Heart left ventricle (tissue), 16 donors: Measurements from ENCODE around the gene MSANTD3. TPM values are rescaled to one million over a fixed set of nuclear protein-coding genes. Genes with fewer than 3 reads are reported as not detected.
A peak's percentile ranks its signal among the peaks of the same experiment; 100 is the strongest.

Experiments used
- ATAC-seq, 4 donors: fragments of 200-7000 bp; cut with Tn5 transposase; one replicate each; pipeline ENCODE4 v1.9.1; 2020 to 2022; ENCODE audit warnings: moderate library complexity in 4 of 4, mild to moderate bottlenecking in 3 of 4, moderate number of reproducible peaks in 1 of 4
- DNase-seq, 5 donors: peaks; one replicate each; pipeline ENCODE4 v3.0.0-alpha.2; 2020
- H3K27ac ChIP-seq, 12 donors: fragments of 200-600 bp; sonication (generic) in 4 of 12; one replicate each; pipeline versions ENCODE4 v1.5.0 to v1.8.0; 2016 to 2022; ENCODE audit warnings: mild to moderate bottlenecking in 2 of 12
- H3K27me3 ChIP-seq, 9 donors: fragments of 200-600 bp; sonication (generic) in 2 of 9; one replicate each; pipeline versions ENCODE4 v1.5.1 to v1.8.0; 2016 to 2022; ENCODE audit warnings: mild to moderate bottlenecking in 3 of 9
- H3K36me3 ChIP-seq, 9 donors: fragments of 200-600 bp; sonication (generic) in 2 of 9; one replicate each; pipeline versions ENCODE4 v1.5.0 to v1.8.0; 2018 to 2022; ENCODE audit warnings: mild to moderate bottlenecking in 2 of 9
- H3K4me1 ChIP-seq, 12 donors: fragments of 200-600 bp; sonication (generic) in 4 of 12; one replicate each; pipeline versions ENCODE4 v1.5.0 to v1.8.0; 2016 to 2022; ENCODE audit warnings: mild to moderate bottlenecking in 3 of 12
- H3K4me3 ChIP-seq, 12 donors: fragments of 200-600 bp; sonication (generic) in 4 of 12; one replicate each; pipeline versions ENCODE4 v1.5.0 to v1.8.0; 2017 to 2022; ENCODE audit warnings: mild to moderate bottlenecking in 9 of 12, moderate library complexity in 4 of 12
- H3K9me3 ChIP-seq, 12 donors: fragments of 200-600 bp; sonication (generic) in 4 of 12; one replicate each; pipeline versions ENCODE4 v1.5.0 to v1.8.0; 2016 to 2022; ENCODE audit warnings: mild to moderate bottlenecking in 1 of 12
- POLR2A ChIP-seq, 2 donors: fragments of 450-650 bp; IDR thresholded peaks; one replicate each; pipeline ENCODE4 v1.6.1; 2017; ENCODE audit warnings: antibody characterized with exemption in 2 of 2, mild to moderate bottlenecking in 2 of 2, moderate library complexity in 2 of 2
- WGBS, 4 donors: extraction: QIAGEN DNeasy Blood & Tissue Kit in 2 of 4; methylation state at CpG; one replicate each; pipeline versions ENCODE4 v1.1.5 to v1.1.7; 2013 to 2018; 5-methylcytosine and 5-hydroxymethylcytosine counted together
- intact Hi-C, 10 donors: fragments of 100-400 bp; cut with DNase I; formaldehyde crosslinking; loops; one replicate each; pipeline versions ENCODE4 v1.11.1 to v1.14.2; 2022
- polyA plus RNA-seq, 2 donors: library from polyadenylated mRNA; stranded (reverse); fragments of 200-250 nt; gene quantifications; one replicate each; pipeline ENCODE4 v1.2.3, GENCODE V29; 2013
- total RNA-seq, 9 donors: library from RNA; depleted of rRNA in 2 of 9; stranded (reverse); fragments of >200 nt in 2 of 9; fragmentation: NEBNext Ultra II Directional in 3 of 9; extraction: Animal tissue kit (Norgen Biotek cat#: 25700) in 3 of 9; gene quantifications; one replicate each; pipeline versions ENCODE4 v1.1.0 to v1.2.4, GENCODE V29; 2016 to 2023
- TF ChIP-seq, protein P1 (sequence below), 12 donors: fragments of 200-600 bp; sonication (generic) in 4 of 12; IDR thresholded peaks; one replicate each; pipeline versions ENCODE4 v1.5.0 to v1.8.0; 2018 to 2022; ENCODE audit warnings: antibody characterized with exemption in 12 of 12, mild to moderate bottlenecking in 5 of 12
- donor health status: ischemic (EF 13 %, LVEDD 7.1; RV severe dilation, severe dysfunction).
- donor health status: healthy with polysubstance abuse.
- donor health status: DM: no; HTN: yes; CAD: no.
- donor health status: DM: no; HTN: no; CAD: no.
- donor health status: ischemic (EF 25% LVEDD 6.9; RV normal size, moderate dysfunction).
- donor health status: ischemic (EF 25% LVEDD 5.7; RV mildly dilated, moderate dysfunction).
- donor health status: healthy.
- donor health status: DM: yes; HTN: yes; CAD: no.
- donor health status: ischemic (EF 35%, LVEDD 5.7; RV mildly dilated, moderate dysfunction).
- donor health status: nonischemic (EF 11% LVEDD 7.7; RV severe dilation, severe dysfunction).
- donor health status: DM: yes; HTN: yes; CAD: no.
- donor health status: PGD.
- donor health status: ischemic (EF 29% LVEDD 5.4; RV normal size, mild dysfunction).
- donor health status: nonischemic (EF 23%, LVEDD 6.1; RV moderate dilation, normal function).

Gene MSANTD3
- total and polyA plus RNA-seq, 11 donors = 14.3 to 60.5 (median 24.1) TPM

DNA sequence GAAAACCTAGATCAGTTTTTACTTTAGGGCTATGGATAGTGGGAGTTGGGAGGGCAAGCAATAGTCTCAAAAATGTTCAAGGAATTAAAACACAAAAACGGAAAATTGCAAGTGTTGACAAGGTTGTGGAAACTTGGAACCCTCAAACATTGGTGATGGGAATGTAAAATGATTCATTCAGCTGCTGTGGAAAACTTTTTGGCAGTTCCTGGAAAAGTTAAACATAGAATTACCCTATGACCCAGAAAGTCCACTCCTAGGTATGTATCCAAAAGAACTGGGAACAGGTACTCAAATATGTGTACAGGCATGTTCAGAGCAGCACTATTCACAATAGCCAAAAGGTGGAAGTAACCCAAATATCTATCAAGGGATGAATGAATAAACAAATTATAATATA, 1.2 kb upstream of the MSANTD3 start:
- Histone ChIP-seq H3K27me3 (no peaks in the 10 kb centered on the region), H3K27ac (peak overlapping the region in 7 of 12 donors; percentile 76 to 95 (median 86)), H3K4me3 (no peak overlapping the region), H3K4me1 (peaks cover 0 to 33% (median 20%) of the 10 kb centered on the region in 12 donors), H3K9me3 (no peaks in the 10 kb centered on the region), H3K36me3 (no peaks in the 10 kb centered on the region)
- DNase-seq (no peak), ATAC-seq (peak in 1 of 4 donors; percentile 21)
- WGBS, 4 donors = 26 to 32% (median 29%) methylated on average over 1 of the region's 1 CpG
- intact Hi-C loops = loop anchor here in 8 of 10 donors (5.0 to 10.0 kb wide), 6 partner anchors 71 to 601 kb away; partner anchors contain the start of genes TEX10 (in 7 of the 8) and NR4A3 (in 1 of the 8)
- no peak for TF ChIP-seq POLR2A (IDR thresholded peaks at IDR 0.05)
- TF ChIP-seq, protein P1, sequence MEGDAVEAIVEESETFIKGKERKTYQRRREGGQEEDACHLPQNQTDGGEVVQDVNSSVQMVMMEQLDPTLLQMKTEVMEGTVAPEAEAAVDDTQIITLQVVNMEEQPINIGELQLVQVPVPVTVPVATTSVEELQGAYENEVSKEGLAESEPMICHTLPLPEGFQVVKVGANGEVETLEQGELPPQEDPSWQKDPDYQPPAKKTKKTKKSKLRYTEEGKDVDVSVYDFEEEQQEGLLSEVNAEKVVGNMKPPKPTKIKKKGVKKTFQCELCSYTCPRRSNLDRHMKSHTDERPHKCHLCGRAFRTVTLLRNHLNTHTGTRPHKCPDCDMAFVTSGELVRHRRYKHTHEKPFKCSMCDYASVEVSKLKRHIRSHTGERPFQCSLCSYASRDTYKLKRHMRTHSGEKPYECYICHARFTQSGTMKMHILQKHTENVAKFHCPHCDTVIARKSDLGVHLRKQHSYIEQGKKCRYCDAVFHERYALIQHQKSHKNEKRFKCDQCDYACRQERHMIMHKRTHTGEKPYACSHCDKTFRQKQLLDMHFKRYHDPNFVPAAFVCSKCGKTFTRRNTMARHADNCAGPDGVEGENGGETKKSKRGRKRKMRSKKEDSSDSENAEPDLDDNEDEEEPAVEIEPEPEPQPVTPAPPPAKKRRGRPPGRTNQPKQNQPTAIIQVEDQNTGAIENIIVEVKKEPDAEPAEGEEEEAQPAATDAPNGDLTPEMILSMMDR (IDR thresholded peaks at IDR 0.05) = no peak

DNA sequence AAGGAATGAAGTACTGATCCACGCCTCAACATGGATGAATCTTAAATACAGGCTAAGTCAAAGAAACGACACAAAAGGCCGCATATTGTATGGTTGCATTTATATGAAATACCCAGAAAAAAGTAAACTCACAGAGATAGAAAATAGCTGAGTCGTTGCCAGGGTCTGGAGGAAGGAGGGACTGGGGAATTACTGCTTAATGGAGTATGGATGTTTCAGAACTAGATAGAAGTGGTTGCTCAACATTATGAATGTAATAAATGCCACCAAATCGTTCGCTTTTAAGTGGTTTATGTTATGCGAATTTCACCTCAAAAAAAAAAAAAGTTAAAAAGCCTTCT, 784 bp upstream of the MSANTD3 start:
- Histone ChIP-seq H3K27ac (peak overlapping the region in 11 of 12 donors; percentile 76 to 95 (median 86)), H3K36me3 (no peaks in the 10 kb centered on the region), H3K9me3 (no peaks in the 10 kb centered on the region), H3K4me3 (peak overlapping the region in 11 of 12 donors; percentile 45 to 98 (median 66)), H3K27me3 (no peaks in the 10 kb centered on the region), H3K4me1 (peaks cover 0 to 33% (median 20%) of the 10 kb centered on the region in 12 donors)
- WGBS, 4 donors = 46 to 50% (median 49%) methylated on average over 7 of the region's 7 CpGs
- DNase-seq = no peak
- intact Hi-C loops = loop anchor here in 8 of 10 donors (5.0 to 10.0 kb wide), 6 partner anchors 71 to 601 kb away; partner anchors contain the start of genes TEX10 (in 7 of the 8) and NR4A3 (in 1 of the 8)
- TF ChIP-seq POLR2A (IDR thresholded peaks at IDR 0.05) = no peak
- TF ChIP-seq, protein P1 (IDR thresholded peaks at IDR 0.05) = no peak
- ATAC-seq = no peak

DNA sequence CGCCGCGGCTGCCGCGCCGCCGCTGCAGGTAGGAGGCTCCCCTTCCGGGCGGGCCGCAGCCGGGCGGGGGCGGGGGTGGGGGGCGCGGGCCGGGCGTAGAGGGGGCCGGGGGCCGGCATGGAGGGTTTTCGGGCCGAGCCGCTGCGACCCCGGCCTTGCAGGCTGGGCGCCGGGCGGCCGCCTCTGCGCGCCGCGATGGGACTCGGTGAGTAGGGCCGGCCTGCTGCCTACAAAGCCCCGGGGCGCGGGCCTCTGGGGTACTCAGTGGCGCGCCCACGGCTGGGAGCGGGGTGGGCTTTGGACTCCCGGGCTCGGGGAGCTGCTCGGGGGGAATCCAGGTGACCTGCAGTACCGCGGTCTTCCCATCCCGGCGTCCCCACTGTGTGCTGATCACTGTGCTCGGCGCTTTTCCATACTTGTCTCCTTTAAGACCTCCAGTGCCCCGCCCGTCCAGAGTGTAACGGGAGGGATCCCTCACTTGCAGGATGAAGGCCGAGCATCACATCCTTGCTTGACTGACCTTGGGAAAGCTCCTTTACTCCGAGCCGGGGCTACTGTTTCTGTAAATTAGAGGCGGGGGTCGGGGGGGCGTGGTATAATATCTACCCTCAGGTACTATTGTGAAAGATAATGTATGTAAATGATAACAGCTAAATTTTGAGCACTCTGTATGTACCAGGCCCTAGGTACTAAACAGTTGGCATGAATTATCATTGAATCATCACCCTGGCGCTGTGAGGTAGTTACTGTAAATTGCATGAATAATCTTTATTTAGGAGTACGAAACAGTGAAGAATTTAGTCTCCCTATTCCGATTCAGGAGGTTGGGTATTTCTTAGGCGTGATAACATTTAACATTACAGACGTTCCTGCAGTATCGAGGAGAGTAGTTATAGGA, 672 bp downstream of the MSANTD3 start:
- peak; percentile 37 to 72 (median 67) for DNase-seq
- H3K36me3 ChIP-seq = no peaks in the 10 kb centered on the region
- H3K4me3 ChIP-seq = peak overlapping the region; percentile 64 to 98 (median 88)
- intact Hi-C loops = loop anchor here in 8 of 10 donors (5.0 to 10.0 kb wide), 6 partner anchors 73 to 603 kb away; partner anchors contain the start of genes TEX10 (in 7 of the 8) and NR4A3 (in 1 of the 8)
- H3K4me1 ChIP-seq = peaks cover 0 to 33% (median 20%) of the 10 kb centered on the region in 12 donors
- no peaks in the 10 kb centered on the region for H3K27me3 ChIP-seq
- H3K9me3 ChIP-seq = no peaks in the 10 kb centered on the region
- H3K27ac ChIP-seq = peak overlapping the region; percentile 60 to 93 (median 82)
- ATAC-seq = peak in 3 of 4 donors; percentile 26 to 62 (median 56)
- TF ChIP-seq, protein P1 (IDR thresholded peaks at IDR 0.05) = no peak
- no peak for TF ChIP-seq POLR2A (IDR thresholded peaks at IDR 0.05)
- 6 to 21% (median 10%) methylated on average over 15 to 65 of the region's 65 CpGs for WGBS, 4 donors
